Smooth muscle cell of the brain vasculature (primary cell): ENCODE data around the gene HOTAIR.
A peak's percentile ranks its signal among the peaks of the same experiment; 100 is the strongest.

Experiments
- DNase-seq: peaks from one replicate; pipeline ENCODE4 v3.0.0-alpha.2; 2012; ENCODE audit warnings: low read depth, low spot score

HOTAIR gene

DNA sequence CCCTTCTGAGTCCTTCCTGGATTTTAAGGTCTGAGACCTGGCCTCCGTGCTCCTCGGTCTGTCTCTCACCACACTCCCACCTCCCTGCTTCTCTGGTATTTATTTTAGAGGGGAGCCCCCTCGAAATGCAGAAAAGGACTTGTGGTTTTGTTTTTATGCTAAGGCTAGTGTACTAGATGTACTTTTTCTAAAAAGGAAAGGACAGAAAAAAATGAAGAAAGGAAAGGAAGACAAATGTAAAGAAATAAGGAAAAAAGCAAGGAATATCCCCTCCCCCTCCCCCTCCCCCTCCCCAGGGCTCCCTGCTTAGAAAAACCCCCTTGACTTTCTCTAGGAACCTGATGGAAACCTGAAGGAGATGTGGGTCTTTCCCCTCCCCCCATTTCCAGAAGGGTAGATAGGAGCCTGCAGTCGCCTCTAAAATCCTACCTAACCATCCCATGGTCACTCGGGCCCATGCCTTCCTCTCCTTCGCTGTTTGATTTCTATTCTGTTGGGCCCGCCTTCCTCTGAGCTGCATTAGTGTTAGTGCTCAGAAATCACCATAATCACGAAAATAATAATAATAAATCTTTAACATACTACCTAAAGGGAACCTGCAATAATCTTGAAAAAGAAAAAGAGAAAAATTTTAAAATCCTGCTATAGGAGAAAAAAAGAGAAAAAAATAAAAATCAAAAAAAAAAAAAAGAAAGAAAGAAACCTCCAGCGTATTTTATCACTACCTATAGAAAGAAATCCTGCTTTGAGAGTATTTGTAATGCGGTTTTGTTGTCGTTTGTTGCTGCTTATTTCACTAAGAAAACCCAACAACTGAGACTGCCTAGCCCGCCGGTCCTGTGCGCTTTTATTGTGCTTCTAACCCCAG lies 37.1 kb upstream of the HOTAIR start:
- DNase-seq = no peak

DNA sequence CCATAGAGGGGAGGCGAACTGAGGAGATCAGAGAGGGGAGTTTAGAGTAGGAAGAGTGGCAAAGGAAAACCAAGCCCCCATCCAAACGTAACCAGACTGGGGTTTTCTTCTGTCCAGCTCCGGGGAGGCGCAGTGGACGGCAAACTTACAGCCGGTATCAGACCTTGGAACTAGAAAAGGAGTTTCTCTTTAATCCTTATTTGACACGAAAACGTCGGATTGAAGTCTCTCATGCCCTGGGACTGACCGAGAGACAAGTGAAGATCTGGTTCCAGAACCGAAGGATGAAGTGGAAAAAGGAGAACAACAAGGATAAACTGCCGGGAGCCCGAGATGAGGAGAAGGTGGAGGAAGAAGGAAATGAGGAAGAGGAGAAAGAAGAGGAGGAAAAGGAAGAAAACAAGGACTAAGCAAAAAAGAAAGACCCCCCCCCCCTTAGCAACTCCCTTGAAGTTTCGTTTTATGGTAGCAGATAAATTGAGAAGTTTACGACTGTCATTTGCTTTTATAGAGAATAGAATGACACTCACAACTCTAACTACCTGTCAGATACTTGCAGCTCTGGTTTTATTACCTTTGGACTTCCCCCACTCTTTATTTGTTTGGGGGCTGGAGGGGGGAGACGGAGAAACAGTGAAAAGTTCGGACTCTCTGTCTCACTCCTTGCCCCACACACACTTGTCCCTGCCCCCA lies 36.4 kb upstream of the HOTAIR start:
- no peak for DNase-seq

DNA sequence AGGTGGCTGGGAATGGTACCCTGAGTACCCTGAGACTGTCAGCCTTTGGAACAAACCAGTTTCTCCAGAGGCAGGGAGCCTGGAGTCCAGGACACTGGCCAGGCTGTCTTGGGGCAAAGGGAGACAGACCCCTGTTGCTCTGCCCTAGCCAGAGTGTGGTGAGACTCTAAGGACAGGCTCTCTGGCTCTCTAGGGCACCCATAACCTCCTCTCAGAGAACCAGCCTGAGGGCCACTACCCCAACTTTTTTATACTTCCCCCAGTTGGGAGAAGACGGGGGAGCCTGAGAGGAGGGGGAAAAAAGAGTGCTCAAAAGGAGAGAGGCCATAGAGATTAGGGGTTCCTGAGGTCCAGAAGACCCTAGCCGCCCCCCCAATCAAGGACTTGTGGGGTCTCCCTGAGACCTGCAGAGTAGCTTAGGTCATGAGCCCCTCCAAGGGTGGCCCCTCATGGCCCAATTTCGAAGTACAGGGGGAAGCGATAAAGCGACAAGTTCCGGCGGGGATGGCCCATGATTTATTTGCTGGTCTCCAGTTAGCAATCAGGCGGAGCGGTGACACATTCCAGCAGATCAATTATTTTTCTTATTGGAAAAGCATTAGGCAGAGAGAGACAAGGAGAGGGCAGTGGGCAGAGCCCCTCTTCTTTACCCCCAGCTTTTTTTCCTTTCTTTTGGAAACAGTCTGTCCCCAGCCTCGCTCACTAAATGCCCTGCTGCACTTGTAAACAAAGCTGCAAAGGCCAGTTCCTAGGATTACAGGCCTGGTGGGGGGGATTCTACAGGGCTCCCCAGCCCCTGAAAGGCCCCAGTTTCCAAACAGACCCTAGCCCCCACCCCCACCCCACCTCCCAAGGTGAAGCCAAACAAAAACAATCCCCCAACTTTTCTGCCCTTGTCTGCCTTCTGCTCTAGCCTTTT lies 35.6 kb upstream of the HOTAIR start:
- no peak for DNase-seq

DNA sequence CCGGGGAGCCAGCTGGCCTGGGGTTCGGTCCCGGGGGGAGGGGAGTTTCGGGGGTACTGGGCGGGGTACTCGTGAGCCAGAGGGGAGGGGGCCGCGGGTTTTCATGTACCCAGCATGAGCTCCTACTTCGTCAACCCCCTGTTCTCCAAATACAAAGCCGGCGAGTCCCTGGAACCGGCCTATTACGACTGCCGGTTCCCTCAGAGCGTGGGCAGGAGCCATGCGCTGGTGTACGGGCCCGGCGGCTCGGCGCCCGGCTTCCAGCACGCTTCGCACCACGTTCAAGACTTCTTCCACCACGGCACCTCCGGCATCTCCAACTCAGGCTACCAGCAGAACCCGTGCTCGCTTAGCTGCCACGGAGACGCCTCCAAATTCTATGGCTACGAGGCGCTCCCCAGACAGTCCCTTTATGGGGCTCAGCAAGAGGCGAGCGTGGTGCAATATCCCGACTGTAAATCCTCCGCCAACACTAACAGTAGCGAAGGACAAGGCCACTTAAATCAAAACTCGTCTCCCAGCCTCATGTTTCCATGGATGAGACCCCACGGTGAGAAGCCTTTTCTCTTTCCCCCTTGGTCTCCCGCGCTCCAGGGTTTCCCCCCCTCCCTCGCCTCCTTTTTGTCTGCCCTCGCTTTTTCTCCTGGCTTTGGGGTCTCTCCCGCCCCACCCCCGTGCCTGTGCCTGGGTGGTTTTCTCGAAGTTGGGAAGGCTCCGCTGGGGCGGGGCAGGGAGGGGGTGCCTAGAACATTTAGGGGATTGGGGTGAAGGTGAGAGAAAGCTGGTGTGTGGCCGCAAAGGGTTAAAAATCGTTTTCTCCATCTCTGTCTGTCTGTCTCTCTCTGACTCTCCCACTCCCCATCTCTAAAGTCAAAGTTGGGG lies 34.7 kb upstream of the HOTAIR start:
- DNase-seq = no peak

DNA sequence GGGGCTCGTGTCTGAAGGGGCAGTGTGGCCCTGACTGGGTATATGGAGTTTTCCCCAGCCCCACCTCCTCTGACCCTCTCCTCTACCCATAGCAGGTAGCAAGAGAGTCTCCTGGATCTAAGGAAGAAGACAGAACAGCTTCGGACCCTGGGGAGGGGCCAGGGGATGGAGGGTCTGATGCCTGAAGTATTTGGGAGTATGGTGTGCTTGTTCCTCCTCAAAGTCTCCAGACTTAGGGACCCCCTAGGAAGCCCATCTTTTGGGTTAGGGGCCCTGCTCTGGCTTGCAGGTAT lies 33.5 kb upstream of the HOTAIR start:
- DNase-seq = no peak

DNA sequence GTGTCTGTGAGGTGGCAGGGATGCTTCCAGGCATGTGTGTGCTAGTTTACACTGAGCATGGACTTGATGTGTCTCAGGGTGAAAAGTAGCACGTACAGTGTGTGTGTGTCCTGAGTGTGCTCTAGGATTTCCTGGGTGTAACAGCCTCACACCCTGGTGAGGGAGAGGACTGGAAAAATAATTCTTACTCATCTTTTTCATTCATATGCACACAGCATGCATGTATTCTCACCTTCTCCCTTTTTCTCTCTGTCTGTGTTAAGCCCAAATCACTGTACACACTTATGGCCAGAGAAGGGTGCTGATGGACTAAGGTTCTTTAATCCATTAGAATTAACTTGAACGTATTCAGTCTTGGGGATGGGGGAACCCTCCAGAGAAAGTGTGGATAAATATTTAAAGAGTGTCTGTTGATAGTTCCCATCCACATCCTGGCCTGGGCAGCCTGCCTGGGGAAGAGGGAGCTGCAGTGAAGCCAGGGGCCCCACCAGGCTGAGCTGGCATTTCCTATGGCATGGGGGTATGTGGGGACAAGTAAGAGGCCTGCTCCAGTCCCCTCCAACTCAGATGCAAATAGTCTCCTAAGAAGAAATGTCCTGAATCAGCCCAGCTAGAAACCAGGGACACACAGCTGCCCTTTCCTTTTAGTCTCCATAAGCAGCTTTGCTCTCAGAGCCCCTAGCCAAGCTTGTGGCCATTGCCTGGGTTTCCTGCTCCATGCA lies 32.9 kb upstream of the HOTAIR start:
- no peak for DNase-seq

DNA sequence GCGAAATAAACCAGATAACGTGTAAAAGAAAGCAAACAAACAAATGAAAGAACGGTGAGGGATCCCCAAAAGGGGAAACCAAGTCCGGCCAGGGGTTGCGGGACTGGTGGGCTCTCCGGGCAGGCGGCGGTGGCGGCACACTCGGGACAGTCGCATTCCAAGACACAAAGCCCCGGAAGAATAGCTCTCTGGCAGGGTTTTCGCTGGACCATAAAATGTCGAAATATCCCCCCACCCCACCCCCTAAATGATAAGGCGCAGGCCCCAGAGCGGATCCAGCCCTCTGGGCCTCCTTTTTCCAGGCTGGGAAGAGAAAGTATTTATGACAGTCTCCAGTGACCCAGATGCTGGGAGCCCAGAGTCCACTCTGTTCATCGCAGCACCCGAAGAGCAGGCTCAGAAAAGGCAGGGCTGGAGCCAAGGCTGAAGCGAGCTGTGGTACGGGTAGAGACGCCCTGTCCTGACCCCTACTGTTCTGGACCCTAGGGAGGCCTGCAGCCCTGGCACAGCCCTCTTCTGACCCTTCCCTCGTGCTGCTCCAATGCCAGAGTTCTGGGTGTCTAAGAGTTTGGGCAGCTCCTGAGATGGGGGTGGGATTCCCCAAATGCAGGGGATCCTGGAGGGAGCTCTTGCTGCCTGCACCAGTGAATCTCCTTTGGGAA lies 31.9 kb upstream of the HOTAIR start:
- no peak for DNase-seq

DNA sequence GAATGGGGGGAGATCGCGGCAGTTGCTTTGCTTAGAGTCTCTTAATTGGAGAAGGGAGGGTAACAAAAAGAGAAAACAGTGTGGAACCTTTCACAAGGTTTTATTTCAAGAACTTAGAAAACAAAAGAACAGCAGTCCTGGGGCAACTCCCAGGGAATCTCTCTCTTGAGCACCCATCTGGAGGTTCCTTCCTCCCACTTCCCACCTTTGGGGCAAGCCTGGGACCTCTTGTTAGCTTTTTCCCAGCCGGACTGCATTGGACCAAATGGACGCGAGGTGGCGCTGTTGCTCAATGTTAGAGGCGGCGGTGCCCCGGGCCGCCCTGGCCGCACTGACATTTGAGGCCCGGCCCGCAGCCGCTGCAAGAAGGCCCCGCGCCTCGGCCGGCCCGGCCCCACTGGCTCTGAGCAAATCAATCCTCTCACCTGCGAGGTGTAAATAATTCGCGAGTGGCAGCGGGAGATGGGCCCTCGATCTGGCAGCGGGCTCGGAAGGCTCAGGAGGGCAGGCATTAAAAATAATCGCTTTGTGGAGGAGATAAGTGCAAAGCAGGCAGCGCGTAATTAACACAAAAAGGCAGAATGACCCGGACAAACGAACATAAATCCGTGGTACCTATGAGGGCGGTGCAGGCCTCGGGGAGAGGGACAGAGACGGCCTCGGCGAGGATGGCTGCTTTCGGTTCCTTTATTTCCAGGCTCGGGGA lies 31.3 kb upstream of the HOTAIR start:
- peak; percentile 24 for DNase-seq

DNA sequence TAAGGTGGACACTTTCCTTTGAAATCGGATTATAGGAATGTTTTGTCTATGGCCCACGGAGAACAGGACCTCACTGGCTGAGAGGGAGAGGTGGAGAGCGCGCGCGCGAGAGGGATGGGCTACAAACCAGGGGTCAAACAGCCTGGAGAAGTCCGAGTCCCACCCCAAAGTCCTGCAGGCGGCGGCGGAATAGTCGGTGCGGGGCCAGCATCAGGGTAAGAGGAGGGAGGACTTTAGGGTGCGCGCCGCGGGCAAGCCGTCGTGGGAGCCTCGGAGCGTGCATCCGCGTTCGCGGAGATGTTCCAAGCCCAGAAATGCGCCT lies 30.7 kb upstream of the HOTAIR start:
- DNase-seq = no peak

DNA sequence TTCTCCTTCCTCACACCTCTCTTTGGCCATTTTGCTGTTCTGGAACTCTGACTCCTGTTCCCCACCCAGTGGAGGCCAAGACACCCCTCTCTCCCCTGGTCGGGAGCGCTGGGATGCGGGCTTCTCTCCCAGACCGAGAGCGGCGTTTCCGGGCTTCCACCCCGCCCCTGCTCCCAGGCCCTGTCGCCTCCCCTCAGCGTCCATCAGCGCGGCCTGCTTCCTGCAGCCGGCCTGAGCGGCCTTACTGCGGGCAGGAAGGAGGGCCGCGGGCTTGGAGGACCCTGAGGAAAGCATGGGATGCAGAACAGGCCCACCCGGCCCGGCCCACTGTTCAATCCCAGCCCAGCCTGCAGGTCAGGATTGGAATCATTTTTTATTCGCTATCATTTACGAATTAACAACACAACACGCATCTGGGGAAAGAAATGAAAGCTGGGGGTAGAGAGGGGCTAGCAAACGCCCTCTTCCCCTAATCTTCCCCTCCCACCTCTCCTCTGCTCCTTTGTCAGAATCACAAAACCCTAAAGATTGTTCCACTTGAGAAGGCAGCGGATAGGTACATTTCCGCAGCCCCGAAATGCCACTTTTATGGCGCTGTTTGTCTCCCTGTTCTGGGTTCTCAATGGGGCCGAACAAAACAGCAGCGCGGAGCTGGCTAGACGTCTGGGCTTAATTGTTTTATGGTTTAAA lies 30.2 kb upstream of the HOTAIR start:
- DNase-seq = no peak

DNA sequence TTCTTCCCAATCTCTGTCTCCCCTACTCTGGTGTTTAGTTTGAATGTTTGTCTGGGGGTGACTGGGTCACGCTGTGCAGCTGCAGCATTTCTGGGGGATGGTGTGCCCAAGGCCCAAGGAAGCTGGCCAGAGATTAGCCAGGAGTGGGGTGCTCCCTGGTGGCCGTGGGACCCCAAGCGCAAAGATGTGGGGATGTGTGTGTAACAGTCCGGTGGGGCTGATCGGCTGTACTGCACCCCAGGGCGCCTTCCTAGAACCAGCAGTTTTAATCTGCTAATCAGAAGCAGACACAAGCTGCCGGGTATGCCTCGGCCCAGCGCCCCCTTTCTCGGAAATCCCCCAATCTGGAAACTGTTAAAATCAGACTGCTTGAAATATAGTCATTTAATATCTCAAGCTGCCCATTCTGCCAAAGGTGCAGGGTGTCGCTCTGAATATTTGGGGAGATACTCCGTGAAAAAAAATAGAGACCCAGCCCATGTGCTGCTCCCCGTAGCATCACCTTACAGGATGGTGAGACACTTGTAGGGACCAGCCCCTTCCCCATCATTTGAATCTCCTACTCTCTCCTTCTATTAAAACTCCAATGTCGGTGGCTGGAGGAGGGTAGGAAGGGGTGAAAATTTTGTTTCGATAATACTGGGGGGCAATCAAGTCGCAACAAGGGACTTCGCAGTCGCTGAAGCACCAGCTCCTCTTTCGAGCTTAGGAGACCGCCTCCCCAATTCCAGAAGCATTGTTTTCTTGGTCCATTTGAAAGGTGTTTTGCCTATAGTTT lies 29.5 kb upstream of the HOTAIR start:
- DNase-seq = no peak

DNA sequence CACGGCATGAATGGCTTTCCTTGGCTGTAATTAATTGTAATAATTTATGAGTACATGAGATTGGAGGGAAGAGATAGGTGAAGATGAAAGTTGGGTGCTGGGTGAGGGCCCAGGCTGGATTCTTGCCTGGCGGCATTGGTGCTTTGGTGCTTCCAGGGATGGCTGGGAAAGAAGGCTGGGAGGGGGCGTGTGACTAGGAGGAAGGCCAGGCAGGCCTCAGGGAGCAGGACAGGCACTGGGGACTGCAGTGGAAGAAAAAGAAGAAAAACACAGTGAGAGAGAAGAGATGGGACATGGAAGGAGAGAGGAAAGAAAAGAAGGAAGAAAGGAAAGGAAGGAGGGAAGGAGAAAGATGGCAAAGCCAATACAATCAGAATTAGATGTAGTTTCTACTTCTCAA lies 28.9 kb upstream of the HOTAIR start:
- no peak for DNase-seq

DNA sequence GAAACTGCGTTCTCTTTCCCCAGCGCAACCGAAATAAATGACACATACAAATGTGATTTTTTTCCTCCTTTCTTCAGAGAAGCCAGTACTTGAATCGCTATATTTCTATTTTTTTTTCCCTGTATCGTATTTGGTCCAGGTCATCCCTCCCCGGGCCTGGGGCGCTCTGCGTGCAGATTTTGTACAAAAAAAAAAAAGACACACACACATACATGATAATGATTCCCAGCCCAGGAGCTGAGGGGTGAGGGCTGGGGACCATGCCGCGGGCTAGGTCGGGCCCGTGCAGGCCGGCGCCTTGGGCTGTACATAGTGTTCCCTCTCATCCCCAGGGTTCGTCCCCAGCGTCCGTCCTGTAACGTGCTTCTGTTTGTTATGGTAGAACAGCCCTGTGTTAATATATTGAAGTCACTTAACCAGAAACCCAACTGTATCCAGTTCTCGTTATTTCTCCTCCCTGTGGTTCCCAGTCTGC lies 28.2 kb upstream of the HOTAIR start:
- DNase-seq = no peak

DNA sequence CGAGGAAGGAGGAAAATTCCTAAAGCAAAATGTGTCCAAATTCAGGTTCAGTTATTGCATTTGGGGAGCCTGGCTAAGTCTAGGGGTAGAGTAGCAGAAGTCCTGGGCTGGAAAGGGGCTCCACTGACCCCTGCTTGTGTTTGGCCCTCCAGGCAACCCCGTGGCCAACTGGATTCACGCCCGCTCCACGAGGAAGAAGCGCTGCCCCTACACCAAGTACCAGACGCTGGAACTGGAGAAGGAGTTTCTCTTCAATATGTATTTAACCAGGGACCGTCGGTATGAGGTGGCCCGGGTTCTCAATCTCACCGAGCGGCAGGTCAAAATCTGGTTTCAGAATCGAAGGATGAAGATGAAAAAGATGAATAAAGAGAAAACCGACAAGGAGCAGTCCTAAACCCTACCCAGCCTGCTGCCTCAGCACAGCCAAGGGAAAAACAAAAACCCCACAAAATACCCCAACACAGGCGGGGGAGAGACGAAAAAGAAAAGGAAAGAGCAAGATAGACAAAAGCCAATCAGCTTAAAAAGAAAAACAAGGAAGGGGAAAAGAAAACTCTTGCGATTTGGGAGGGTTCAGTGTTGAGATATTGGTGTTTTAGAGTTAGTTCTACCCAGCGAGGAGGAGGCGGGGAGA lies 27.6 kb upstream of the HOTAIR start:
- DNase-seq = no peak

DNA sequence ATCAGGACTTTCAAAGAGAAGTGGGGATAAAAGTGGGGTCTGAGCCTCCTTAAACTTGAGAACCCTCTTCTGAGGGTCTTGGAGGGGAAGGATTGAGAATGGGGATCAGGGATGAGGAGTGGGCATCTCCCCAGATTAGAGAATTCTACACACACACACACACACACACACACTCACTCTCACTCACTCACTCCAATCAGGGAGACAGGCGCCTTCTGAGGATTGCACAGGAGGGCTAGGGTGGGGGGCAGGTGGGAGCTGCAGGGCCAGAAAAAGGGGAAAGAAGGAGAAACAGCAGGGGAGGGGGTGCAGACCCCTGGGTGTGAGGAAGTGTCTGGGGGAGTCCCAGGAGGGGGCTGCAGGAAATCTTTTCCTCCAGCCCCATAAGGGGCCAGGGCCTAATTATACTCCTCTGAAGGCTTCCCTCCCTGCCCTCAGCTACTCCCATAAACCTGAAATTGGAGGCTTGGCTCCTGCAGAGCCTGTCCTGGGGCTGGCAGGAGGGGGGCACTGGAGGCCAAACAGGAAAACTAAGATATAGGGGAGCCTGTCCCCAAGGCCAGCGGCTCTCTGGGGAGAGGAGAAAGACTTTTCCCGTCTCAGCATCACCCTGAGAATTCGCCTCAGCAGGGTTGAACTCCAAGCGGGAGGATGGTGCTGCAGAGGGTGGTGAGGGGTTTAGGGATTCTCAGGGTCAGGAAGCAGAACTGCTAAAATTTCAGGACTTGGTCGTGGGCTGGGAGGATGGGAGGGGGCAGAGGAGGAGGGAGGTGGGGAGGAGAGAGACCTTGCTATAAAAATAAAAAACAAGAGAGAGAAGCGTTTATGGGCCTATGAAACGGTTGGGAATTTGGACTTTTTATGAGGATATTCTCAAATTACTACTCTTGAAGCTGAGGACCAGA lies 26.8 kb upstream of the HOTAIR start:
- DNase-seq = no peak
